ENCODE measurements around the gene CRBN.

Gene CRBN

GRCh38 chr3:3113042-3113709, 66.3 kb downstream of the CRBN start:
- Histone ChIP-seq H3K4me3 (ENCODE audit: low read length) (no peak overlapping the region), H3K27me3 (ENCODE audit: control insufficient read depth, insufficient read depth, low read length) (no peaks in the 10 kb centered on the region), H3K4me1 (ENCODE audit: control insufficient read depth, insufficient read depth, low read length) (no peaks in the 10 kb centered on the region), H3K27ac (ENCODE audit: low read length) (no peak overlapping the region), H3K9me3 (ENCODE audit: control insufficient read depth, insufficient read depth, low read length) (no peaks in the 10 kb centered on the region), H3K36me3 (ENCODE audit: control insufficient read depth, insufficient read depth, low read length) (no peaks in the 10 kb centered on the region)
- no CpG with 5 or more reads among the region's 4 CpGs for WGBS (ENCODE audit: insufficient coverage, insufficient read length)
- no peak for DNase-seq (ENCODE audit: low read depth, low spot score)

GRCh38 chr3:3110749-3111361, 68.6 kb downstream of the CRBN start:
- H3K27ac ChIP-seq (ENCODE audit: low read length): no peak overlapping the region
- H3K36me3 ChIP-seq (ENCODE audit: control insufficient read depth, insufficient read depth, low read length): no peaks in the 10 kb centered on the region
- no peaks in the 10 kb centered on the region for H3K9me3 ChIP-seq (ENCODE audit: control insufficient read depth, insufficient read depth, low read length)
- H3K27me3 ChIP-seq (ENCODE audit: control insufficient read depth, insufficient read depth, low read length): no peaks in the 10 kb centered on the region
- H3K4me3 ChIP-seq (ENCODE audit: low read length): no peak overlapping the region
- DNase-seq (ENCODE audit: low read depth, low spot score): no peak
- no peaks in the 10 kb centered on the region for H3K4me1 ChIP-seq (ENCODE audit: control insufficient read depth, insufficient read depth, low read length)
- no CpG with 5 or more reads among the region's 7 CpGs for WGBS (ENCODE audit: insufficient coverage, insufficient read length)

- peak; percentile 7 for DNase-seq (ENCODE audit: low read depth, low spot score)
- WGBS (ENCODE audit: insufficient coverage, insufficient read length): no CpG with 5 or more reads among the region's 4 CpGs
- H3K36me3 ChIP-seq (ENCODE audit: control insufficient read depth, insufficient read depth, low read length): no peaks in the 10 kb centered on the region
- no peak within 1 kb of the TSS for H3K4me3 ChIP-seq (ENCODE audit: low read length)
- no peaks in the 10 kb centered on the region for H3K4me1 ChIP-seq (ENCODE audit: control insufficient read depth, insufficient read depth, low read length)
- no peak within 1 kb of the TSS for H3K27ac ChIP-seq (ENCODE audit: low read length)
- H3K9me3 ChIP-seq (ENCODE audit: control insufficient read depth, insufficient read depth, low read length): no peaks in the 10 kb centered on the region
- H3K27me3 ChIP-seq (ENCODE audit: control insufficient read depth, insufficient read depth, low read length): no peaks in the 10 kb centered on the region
These were observed 69.2 kb downstream of the CRBN start, which contains the start of gene IL5RA for GRCh38 chr3:3110299-3110630. TSS of gene IL5RA (minus strand) at chr3:3110374. CDS start at chr3:3104984, 5,390 bp downstream.

GRCh38 chr3:3109407-3110298, 69.8 kb downstream of the CRBN start:
- Histone ChIP-seq H3K9me3 (ENCODE audit: control insufficient read depth, insufficient read depth, low read length) (no peaks in the 10 kb centered on the region), H3K27me3 (ENCODE audit: control insufficient read depth, insufficient read depth, low read length) (no peaks in the 10 kb centered on the region), H3K4me1 (ENCODE audit: control insufficient read depth, insufficient read depth, low read length) (no peaks in the 10 kb centered on the region), H3K27ac (ENCODE audit: low read length) (no peak overlapping the region), H3K36me3 (ENCODE audit: control insufficient read depth, insufficient read depth, low read length) (no peaks in the 10 kb centered on the region), H3K4me3 (ENCODE audit: low read length) (no peak overlapping the region)
- no peak for DNase-seq (ENCODE audit: low read depth, low spot score)
- WGBS (ENCODE audit: insufficient coverage, insufficient read length): no CpG with 5 or more reads among the region's 11 CpGs

- no peak overlapping the region for H3K4me3 ChIP-seq (ENCODE audit: low read length)
- no peaks in the 10 kb centered on the region for H3K36me3 ChIP-seq (ENCODE audit: control insufficient read depth, insufficient read depth, low read length)
- H3K27ac ChIP-seq (ENCODE audit: low read length): no peak overlapping the region
- no peaks in the 10 kb centered on the region for H3K9me3 ChIP-seq (ENCODE audit: control insufficient read depth, insufficient read depth, low read length)
- H3K27me3 ChIP-seq (ENCODE audit: control insufficient read depth, insufficient read depth, low read length): no peaks in the 10 kb centered on the region
- no peaks in the 10 kb centered on the region for H3K4me1 ChIP-seq (ENCODE audit: control insufficient read depth, insufficient read depth, low read length)
- WGBS (ENCODE audit: insufficient coverage, insufficient read length): no CpG with 5 or more reads among the region's 3 CpGs
- no peak for DNase-seq (ENCODE audit: low read depth, low spot score)
These were observed 71.6 kb downstream of the CRBN start for GRCh38 chr3:3107858-3108257.

GRCh38 chr3:3107181-3107580, 72.3 kb downstream of the CRBN start:
- no peak overlapping the region for H3K27ac ChIP-seq (ENCODE audit: low read length)
- no CpG with 5 or more reads among the region's 3 CpGs for WGBS (ENCODE audit: insufficient coverage, insufficient read length)
- no peak for DNase-seq (ENCODE audit: low read depth, low spot score)
- no peaks in the 10 kb centered on the region for H3K4me1 ChIP-seq (ENCODE audit: control insufficient read depth, insufficient read depth, low read length)
- no peaks in the 10 kb centered on the region for H3K27me3 ChIP-seq (ENCODE audit: control insufficient read depth, insufficient read depth, low read length)
- no peaks in the 10 kb centered on the region for H3K9me3 ChIP-seq (ENCODE audit: control insufficient read depth, insufficient read depth, low read length)
- no peaks in the 10 kb centered on the region for H3K36me3 ChIP-seq (ENCODE audit: control insufficient read depth, insufficient read depth, low read length)
- H3K4me3 ChIP-seq (ENCODE audit: low read length): no peak overlapping the region

- no CpG with 5 or more reads among the region's 4 CpGs for WGBS (ENCODE audit: insufficient coverage, insufficient read length)
- Histone ChIP-seq H3K27me3 (ENCODE audit: control insufficient read depth, insufficient read depth, low read length) (no peaks in the 10 kb centered on the region), H3K27ac (ENCODE audit: low read length) (no peak overlapping the region), H3K4me3 (ENCODE audit: low read length) (no peak overlapping the region), H3K4me1 (ENCODE audit: control insufficient read depth, insufficient read depth, low read length) (no peaks in the 10 kb centered on the region), H3K9me3 (ENCODE audit: control insufficient read depth, insufficient read depth, low read length) (no peaks in the 10 kb centered on the region), H3K36me3 (ENCODE audit: control insufficient read depth, insufficient read depth, low read length) (no peaks in the 10 kb centered on the region)
- no peak for DNase-seq (ENCODE audit: low read depth, low spot score)
These were observed 73.7 kb downstream of the CRBN start for GRCh38 chr3:3105815-3106214.

GRCh38 chr3:3105246-3105645, 74.2 kb downstream of the CRBN start:
- WGBS (ENCODE audit: insufficient coverage, insufficient read length): no CpG with 5 or more reads among the region's 3 CpGs
- DNase-seq (ENCODE audit: low read depth, low spot score): no peak
- no peak overlapping the region for H3K27ac ChIP-seq (ENCODE audit: low read length)

GRCh38 chr3:3102751-3103150, 76.7 kb downstream of the CRBN start:
- Histone ChIP-seq H3K4me3 (ENCODE audit: low read length) (no peak overlapping the region), H3K9me3 (ENCODE audit: control insufficient read depth, insufficient read depth, low read length) (no peaks in the 10 kb centered on the region), H3K27me3 (ENCODE audit: control insufficient read depth, insufficient read depth, low read length) (no peaks in the 10 kb centered on the region), H3K36me3 (ENCODE audit: control insufficient read depth, insufficient read depth, low read length) (no peaks in the 10 kb centered on the region), H3K4me1 (ENCODE audit: control insufficient read depth, insufficient read depth, low read length) (no peaks in the 10 kb centered on the region), H3K27ac (ENCODE audit: low read length) (no peak overlapping the region)
- no CpG with 5 or more reads among the region's 6 CpGs for WGBS (ENCODE audit: insufficient coverage, insufficient read length)
- DNase-seq (ENCODE audit: low read depth, low spot score): no peak

More at GRCh38 chr3:3105246-3105645, 74.2 kb downstream of the CRBN start:
- H3K36me3 ChIP-seq (ENCODE audit: control insufficient read depth, insufficient read depth, low read length): no peaks in the 10 kb centered on the region
- H3K27me3 ChIP-seq (ENCODE audit: control insufficient read depth, insufficient read depth, low read length): no peaks in the 10 kb centered on the region
- no peaks in the 10 kb centered on the region for H3K9me3 ChIP-seq (ENCODE audit: control insufficient read depth, insufficient read depth, low read length)
- no peaks in the 10 kb centered on the region for H3K4me1 ChIP-seq (ENCODE audit: control insufficient read depth, insufficient read depth, low read length)
- H3K4me3 ChIP-seq (ENCODE audit: low read length): no peak overlapping the region

- H3K36me3 ChIP-seq (ENCODE audit: control insufficient read depth, insufficient read depth, low read length): no peaks in the 10 kb centered on the region
- DNase-seq (ENCODE audit: low read depth, low spot score): no peak
- H3K27me3 ChIP-seq (ENCODE audit: control insufficient read depth, insufficient read depth, low read length): no peaks in the 10 kb centered on the region
- H3K27ac ChIP-seq (ENCODE audit: low read length): no peak overlapping the region
- no peak overlapping the region for H3K4me3 ChIP-seq (ENCODE audit: low read length)
- H3K9me3 ChIP-seq (ENCODE audit: control insufficient read depth, insufficient read depth, low read length): no peaks in the 10 kb centered on the region
- WGBS (ENCODE audit: insufficient coverage, insufficient read length): no CpG with 5 or more reads among the region's 6 CpGs
- H3K4me1 ChIP-seq (ENCODE audit: control insufficient read depth, insufficient read depth, low read length): no peaks in the 10 kb centered on the region
These were observed 77.6 kb downstream of the CRBN start for GRCh38 chr3:3101660-3102458.
